ENCODE measurements around the gene SNX8. TPM values are rescaled to one million over a fixed set of nuclear protein-coding genes. Genes with fewer than 3 reads are reported as not detected.

Gene SNX8
- total RNA-seq, result 10 to 100 TPM; 31.7 to 36.8 TPM

- ATAC-seq (peak; percentile 90), DNase-seq (peak; percentile 95)
- Mint-ChIP-seq H3K27me3 (no peaks in the 10 kb centered on the region), H3K4me3 (no peak within 1 kb of the TSS), H3K9me3 (no peaks in the 10 kb centered on the region), H3K4me1 (ENCODE audit: low read depth) (peaks cover 14% of the 10 kb centered on the region), H3K36me3 (ENCODE audit: low read depth) (peaks cover 2% of the 10 kb centered on the region), H3K27ac (peak within 1 kb of the TSS; percentile 78)
- CTCF ChIA-PET, result no interaction called here
- intact Hi-C loops (cut with micrococcal nuclease), result no loop called here
- no peak for TF ChIP-seq CTCF (IDR thresholded peaks at IDR 0.05)
- POLR2A ChIA-PET, result interaction anchor here (1.0 to 1.6 kb wide), 2 partner anchors 14 to 40 kb away, joined by 4 to 5 read pairs; partner anchors contain the start of gene EIF3B
Observed at GRCh38 chr7:2314209-2314955, at the start of gene SNX8. SNX8 (minus strand) TSS chr7:2314441; CDS start chr7:2314421, 20 bp downstream.

- Mint-ChIP-seq H3K4me3 (no peak overlapping the region), H3K27me3 (no peaks in the 10 kb centered on the region), H3K36me3 (ENCODE audit: low read depth) (peaks cover 69% of the 10 kb centered on the region), H3K27ac (no peak overlapping the region), H3K4me1 (ENCODE audit: low read depth) (peaks cover 19% of the 10 kb centered on the region), H3K9me3 (no peaks in the 10 kb centered on the region)
- ATAC-seq (no peak), DNase-seq (no peak)
- TF ChIP-seq CTCF (IDR thresholded peaks at IDR 0.05), result no peak
- ChIA-PET CTCF (no interaction called here), POLR2A (interaction anchor here (0.9 to 1.4 kb wide), 4 partner anchors 10 to 127 kb away, joined by 3 read pairs; no protein-coding TSS in a partner anchor)
- intact Hi-C loops (cut with micrococcal nuclease), result no loop called here
Observed at GRCh38 chr7:2362385-2363088, 48.3 kb upstream of the SNX8 start.

- Mint-ChIP-seq H3K9me3 (no peaks in the 10 kb centered on the region), H3K4me1 (ENCODE audit: low read depth) (peaks cover 30% of the 10 kb centered on the region), H3K27me3 (no peaks in the 10 kb centered on the region), H3K4me3 (no peak overlapping the region), H3K36me3 (ENCODE audit: low read depth) (peaks cover 67% of the 10 kb centered on the region), H3K27ac (no peak overlapping the region)
- no peak for TF ChIP-seq CTCF (IDR thresholded peaks at IDR 0.05)
- CTCF ChIA-PET, result no interaction called here
- POLR2A ChIA-PET, result interaction anchor here (2.8 kb wide), 1 partner anchor 16 kb away, joined by 10 read pairs; no protein-coding TSS in a partner anchor
- intact Hi-C loops (cut with micrococcal nuclease), result no loop called here
- DNase-seq (no peak), ATAC-seq (no peak)
Observed at GRCh38 chr7:2360796-2361195, 46.6 kb upstream of the SNX8 start.

- intact Hi-C loops (cut with micrococcal nuclease), result no loop called here
- ChIA-PET CTCF (interaction anchor here (0.7 kb wide), 1 partner anchor 14 kb away, joined by 3 read pairs; no protein-coding TSS in a partner anchor), POLR2A (interaction anchor here (0.8 to 2.8 kb wide), 4 partner anchors 11 to 17 kb away, joined by 3 to 10 read pairs (median 4); no protein-coding TSS in a partner anchor)
- TF ChIP-seq CTCF (IDR thresholded peaks at IDR 0.05), result no peak
- no peak for DNase-seq
- H3K4me3 Mint-ChIP-seq, result no peak overlapping the region
- H3K27ac Mint-ChIP-seq, result peak overlapping the region; percentile 29
- H3K27me3 Mint-ChIP-seq, result no peaks in the 10 kb centered on the region
- peaks cover 30% of the 10 kb centered on the region for H3K4me1 Mint-ChIP-seq (ENCODE audit: low read depth)
- no peak for ATAC-seq
- no peaks in the 10 kb centered on the region for H3K9me3 Mint-ChIP-seq
- peaks cover 64% of the 10 kb centered on the region for H3K36me3 Mint-ChIP-seq (ENCODE audit: low read depth)
Observed at GRCh38 chr7:2359610-2360009, 45.4 kb upstream of the SNX8 start.

Data from activated CD8-positive, alpha-beta T cell treated with anti-CD3 and anti-CD28 coated beads for 36 hours (primary cell).